K562 treated with DMSO at 1 percent for 4 hours (cell line): ENCODE measurements around the gene CCDC61. TPM values are rescaled to one million over a fixed set of nuclear protein-coding genes. Genes with fewer than 3 reads are reported as not detected.

Experiments
- total RNA-seq: library from RNA; unstranded; fragments of 300-600 nt; gene quantifications from 2 replicates; pipeline ENCODE4 v1.2.3, GENCODE V29; 2022; ENCODE audit not compliant: insufficient read depth

The CCDC61 gene
- 7.1 and 10.1 TPM in 2 replicates for total RNA-seq

GRCh38 chr19:45994998-45995714 lies at the start of gene CCDC61:
Gene CCDC61 (plus strand): TSS chr19:45995467. CDS start chr19:46003019, 7,552 bp downstream.

GRCh38 chr19:45973553-45974338 lies 21.5 kb upstream of the CCDC61 start, which contains the start of gene NOVA2:
Gene NOVA2 (minus strand): TSS chr19:45973865. CDS start chr19:45973351, 514 bp downstream.

GRCh38 chr19:46022431-46023310 lies 27.4 kb downstream of the CCDC61 start, which contains the start of gene PGLYRP1:
Gene PGLYRP1 (minus strand): TSS chr19:46023053. CDS start chr19:46023021, 32 bp downstream.

GRCh38 chr19:46040952-46041500 lies 45.8 kb downstream of the CCDC61 start, which contains the start of gene IGFL4:
Gene IGFL4 (minus strand): TSS chr19:46041002. CDS start chr19:46040962, 40 bp downstream.

Other genes with a start within 250 kb of the CCDC61 start
- 18.3 and 23.1 TPM in 2 replicates for gene SIX5, start 226.2 kb upstream of the CCDC61 start, total RNA-seq
- gene DMPK, start 213.0 kb upstream of the CCDC61 start, total RNA-seq, result 40.1 and 61.8 TPM in 2 replicates
- gene DMWD, start 202.6 kb upstream of the CCDC61 start, total RNA-seq, result 32.7 and 43.6 TPM in 2 replicates
- gene RSPH6A, start 180.2 kb upstream of the CCDC61 start, total RNA-seq, result 0.44 and 1.2 TPM in 2 replicates
- 85.7 and 90.4 TPM in 2 replicates for gene SYMPK, start 132.3 kb upstream of the CCDC61 start, total RNA-seq
- 3.1 and 4.3 TPM in 2 replicates for gene FOXA3, start 131.1 kb upstream of the CCDC61 start, total RNA-seq
- gene IRF2BP1, start 109.3 kb upstream of the CCDC61 start, total RNA-seq, result 40.4 and 41.9 TPM in 2 replicates
- gene MYPOP, start 92.9 kb upstream of the CCDC61 start, total RNA-seq, result 7.3 and 9.6 TPM in 2 replicates
- gene NANOS2, start 80.7 kb upstream of the CCDC61 start, total RNA-seq, result not detected in 2 replicates
- gene NOVA2, start 21.6 kb upstream of the CCDC61 start, total RNA-seq, result not detected in 2 replicates
- not detected in 2 replicates for gene PGLYRP1, start 27.6 kb downstream of the CCDC61 start, total RNA-seq
- not detected in 2 replicates for gene IGFL4, start 45.5 kb downstream of the CCDC61 start, total RNA-seq
- gene IGFL3, start 129.2 kb downstream of the CCDC61 start, total RNA-seq, result not detected in 2 replicates
- 49.0 and 49.9 TPM in 2 replicates for gene IGFL2, start 152.8 kb downstream of the CCDC61 start, total RNA-seq
- not detected in 2 replicates for gene IGFL1, start 234.3 kb downstream of the CCDC61 start, total RNA-seq